ENCODE results near the gene RASAL2.

Gene RASAL2

GRCh38 chr1:178528953-178529335 is 435.0 kb downstream of the RASAL2 start:
- DNase-seq: no peak

GRCh38 chr1:178529364-178530036 is 435.6 kb downstream of the RASAL2 start:
- DNase-seq: no peak

GRCh38 chr1:178530037-178530402 is 436.1 kb downstream of the RASAL2 start:
- DNase-seq: no peak

GRCh38 chr1:178530502-178530901 is 436.6 kb downstream of the RASAL2 start:
- DNase-seq: no peak

GRCh38 chr1:178531887-178532286 is 438.0 kb downstream of the RASAL2 start:
- no peak for DNase-seq

GRCh38 chr1:178532392-178532791 is 438.5 kb downstream of the RASAL2 start:
- DNase-seq: peak; percentile 78

GRCh38 chr1:178533121-178533946 is 439.4 kb downstream of the RASAL2 start:
- DNase-seq: no peak
